ENCODE results near the gene TPD52L1. TPM values are rescaled to one million over a fixed set of nuclear protein-coding genes. Genes with fewer than 3 reads are reported as not detected.

TPD52L1 gene
- total and polyA plus RNA-seq, 2 donors (not counting 1 experiment from before 2014, with no cell fraction given): not detected

- intact Hi-C loops (cut with micrococcal nuclease): no loop called here
- no peaks in the 10 kb centered on the region for H3K4me1 ChIP-seq (ENCODE audit: control insufficient read depth in 2 of 2, insufficient read depth in 2 of 2, low read length in 2 of 2)
- Mint-ChIP-seq H3K9me3 (ENCODE audit: insufficient read depth) (no peaks in the 10 kb centered on the region), H3K4me1 (no peaks in the 10 kb centered on the region), H3K27me3 (peaks cover 9% of the 10 kb centered on the region), H3K27ac (no peak overlapping the region), H3K4me3 (no peak overlapping the region)
- ATAC-seq (ENCODE audit: low read depth) (no peak), DNase-seq (no peak)
- WGBS (ENCODE audit: insufficient coverage): no CpG with 5 or more reads among the region's 3 CpGs
- TF ChIP-seq CTCF (IDR thresholded peaks at IDR 0.05): no peak
- TF ChIP-seq EZH2 (IDR thresholded peaks at IDR 0.05; ENCODE audit: borderline replicate concordance, insufficient read depth, low read depth, low read length, poor library complexity, severe bottlenecking): no peak
- H3K4me3 ChIP-seq (ENCODE audit: control extremely low read depth in 1 of 5, extremely low read depth in 1 of 5, insufficient read depth in 1 of 5, low read depth in 2 of 5, low read length in 4 of 5): no peak overlapping the region
- no peaks in the 10 kb centered on the region for H4K20me1 ChIP-seq (ENCODE audit: control insufficient read depth, insufficient read depth, low read length, poor library complexity, severe bottlenecking)
- no peak overlapping the region for H3K9ac ChIP-seq (ENCODE audit: low read length)
- no peak overlapping the region for H3K27ac ChIP-seq (ENCODE audit: low read length in 2 of 2)
- ChIA-PET CTCF (no interaction called here), POLR2A (no interaction called here)
- H3K27me3 ChIP-seq (replicated peaks in 1 of 4; ENCODE audit: control extremely low read depth in 1 of 4, control insufficient read depth in 3 of 4, insufficient read depth in 4 of 4, low read length in 3 of 4): no peaks in the 10 kb centered on the region
- H3K36me3 ChIP-seq (replicated peaks in 1 of 2; ENCODE audit: control extremely low read depth in 1 of 2, control insufficient read depth in 1 of 2, extremely low read depth in 1 of 2, insufficient read depth in 2 of 2, low read length in 1 of 2): no peaks in the 10 kb centered on the region
- H3K79me2 ChIP-seq (ENCODE audit: control insufficient read depth, insufficient read depth, low read length): no peaks in the 10 kb centered on the region
- H3K4me2 ChIP-seq (replicated peaks; ENCODE audit: low read depth, low read length, poor library complexity, severe bottlenecking): no peak overlapping the region
- H3K9me3 ChIP-seq (ENCODE audit: control extremely low read depth in 1 of 3, control insufficient read depth in 2 of 3, insufficient read depth in 1 of 3, low read length in 2 of 3): peaks cover 0 to 4% (median 2%) of the 10 kb centered on the region in 3 donors
- no peak overlapping the region for H2AFZ ChIP-seq (ENCODE audit: insufficient read depth, low read depth, low read length, poor library complexity, severe bottlenecking)
These were observed 35.8 kb upstream of the TPD52L1 start for GRCh38 chr6:125117818-125118217.

GRCh38 chr6:125120054-125120590 is 33.5 kb upstream of the TPD52L1 start:
- Histone ChIP-seq H3K4me1 (ENCODE audit: control insufficient read depth in 2 of 2, insufficient read depth in 2 of 2, low read length in 2 of 2) (no peaks in the 10 kb centered on the region), H3K27me3 (replicated peaks in 1 of 4; ENCODE audit: control extremely low read depth in 1 of 4, control insufficient read depth in 3 of 4, insufficient read depth in 4 of 4, low read length in 3 of 4) (no peaks in the 10 kb centered on the region), H2AFZ (ENCODE audit: insufficient read depth, low read depth, low read length, poor library complexity, severe bottlenecking) (no peak overlapping the region), H4K20me1 (ENCODE audit: control insufficient read depth, insufficient read depth, low read length, poor library complexity, severe bottlenecking) (no peaks in the 10 kb centered on the region), H3K4me3 (ENCODE audit: control extremely low read depth in 1 of 5, extremely low read depth in 1 of 5, insufficient read depth in 1 of 5, low read depth in 2 of 5, low read length in 4 of 5) (no peak overlapping the region), H3K27ac (ENCODE audit: low read length in 2 of 2) (no peak overlapping the region), H3K79me2 (ENCODE audit: control insufficient read depth, insufficient read depth, low read length) (no peaks in the 10 kb centered on the region), H3K9me3 (ENCODE audit: control extremely low read depth in 1 of 3, control insufficient read depth in 2 of 3, insufficient read depth in 1 of 3, low read length in 2 of 3) (no peaks in the 10 kb centered on the region), H3K36me3 (replicated peaks in 1 of 2; ENCODE audit: control extremely low read depth in 1 of 2, control insufficient read depth in 1 of 2, extremely low read depth in 1 of 2, insufficient read depth in 2 of 2, low read length in 1 of 2) (no peaks in the 10 kb centered on the region), H3K9ac (ENCODE audit: low read length) (no peak overlapping the region), H3K4me2 (replicated peaks; ENCODE audit: low read depth, low read length, poor library complexity, severe bottlenecking) (no peak overlapping the region)
- ATAC-seq (ENCODE audit: low read depth) (no peak), DNase-seq (no peak)
- 100% methylated on average over 2 of the region's 3 CpGs for WGBS (ENCODE audit: insufficient coverage)
- no peaks in the 10 kb centered on the region for H3K4me1 Mint-ChIP-seq
- no peaks in the 10 kb centered on the region for H3K9me3 Mint-ChIP-seq (ENCODE audit: insufficient read depth)
- ChIA-PET POLR2A (no interaction called here), CTCF (interaction anchor here (0.6 kb wide), 1 partner anchor 11 kb away, joined by 3 read pairs; no protein-coding TSS in a partner anchor)
- no peak for TF ChIP-seq CTCF (IDR thresholded peaks at IDR 0.05)
- TF ChIP-seq EZH2 (IDR thresholded peaks at IDR 0.05; ENCODE audit: borderline replicate concordance, insufficient read depth, low read depth, low read length, poor library complexity, severe bottlenecking): no peak
- intact Hi-C loops (cut with micrococcal nuclease): no loop called here
- H3K27ac Mint-ChIP-seq: no peak overlapping the region
- peaks cover 9% of the 10 kb centered on the region for H3K27me3 Mint-ChIP-seq
- H3K4me3 Mint-ChIP-seq: no peak overlapping the region
